Hepatocyte (in vitro differentiated cells): ENCODE measurements around the gene PREPL.

Experiments used
- EZH2 ChIP-seq: fragments of 200-600 bp; sonication (generic); IDR thresholded peaks from 2 replicates; pipeline ENCODE4 v1.6.1; 2016; ENCODE audit warnings: antibody characterized with exemption, mild to moderate bottlenecking, borderline replicate concordance
- TF ChIP-seq, protein P1 (sequence below): fragments of 200-600 bp; sonication (generic); IDR thresholded peaks from 2 replicates; pipeline ENCODE4 v1.5.1; 2016; ENCODE audit warnings: antibody characterized with exemption, mild to moderate bottlenecking; ENCODE audit not compliant: poor library complexity

DNA sequence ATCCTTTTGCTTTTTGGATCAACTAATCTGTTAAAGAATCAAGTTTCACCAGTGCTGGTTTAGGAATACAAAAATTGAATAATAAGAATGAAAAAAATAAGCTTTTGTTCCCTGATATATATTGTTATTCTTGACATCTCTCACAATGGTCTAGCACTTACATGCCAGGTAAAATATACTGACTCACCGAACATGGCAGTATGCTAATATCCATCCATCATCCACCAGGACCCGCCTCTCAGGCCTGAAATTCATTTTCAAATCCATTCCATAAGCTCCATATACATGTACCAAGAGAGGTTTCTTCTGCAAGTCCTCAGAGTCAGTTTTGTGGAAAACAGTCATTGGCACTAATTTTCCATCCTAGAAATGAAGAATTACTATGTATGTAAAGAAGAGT, 32.5 kb downstream of the PREPL start:
- TF ChIP-seq, protein P1, sequence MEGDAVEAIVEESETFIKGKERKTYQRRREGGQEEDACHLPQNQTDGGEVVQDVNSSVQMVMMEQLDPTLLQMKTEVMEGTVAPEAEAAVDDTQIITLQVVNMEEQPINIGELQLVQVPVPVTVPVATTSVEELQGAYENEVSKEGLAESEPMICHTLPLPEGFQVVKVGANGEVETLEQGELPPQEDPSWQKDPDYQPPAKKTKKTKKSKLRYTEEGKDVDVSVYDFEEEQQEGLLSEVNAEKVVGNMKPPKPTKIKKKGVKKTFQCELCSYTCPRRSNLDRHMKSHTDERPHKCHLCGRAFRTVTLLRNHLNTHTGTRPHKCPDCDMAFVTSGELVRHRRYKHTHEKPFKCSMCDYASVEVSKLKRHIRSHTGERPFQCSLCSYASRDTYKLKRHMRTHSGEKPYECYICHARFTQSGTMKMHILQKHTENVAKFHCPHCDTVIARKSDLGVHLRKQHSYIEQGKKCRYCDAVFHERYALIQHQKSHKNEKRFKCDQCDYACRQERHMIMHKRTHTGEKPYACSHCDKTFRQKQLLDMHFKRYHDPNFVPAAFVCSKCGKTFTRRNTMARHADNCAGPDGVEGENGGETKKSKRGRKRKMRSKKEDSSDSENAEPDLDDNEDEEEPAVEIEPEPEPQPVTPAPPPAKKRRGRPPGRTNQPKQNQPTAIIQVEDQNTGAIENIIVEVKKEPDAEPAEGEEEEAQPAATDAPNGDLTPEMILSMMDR: no peak
- TF ChIP-seq EZH2: no peak
